HEK293 (cell line): ENCODE data around the gene NOL6.

Experiments used
- CTCF ChIA-PET: fragments of 350-600 bp; formaldehyde crosslinking; extraction: SDS; loops from one replicate; lab custom pipeline; 2021; ENCODE audit warnings: antibody characterized with exemption; lab: Yijun Ruan, JAX
- POLR2A ChIA-PET: fragments of 300-600 bp; formaldehyde crosslinking; extraction: SDS; loops from one replicate; lab custom pipeline; 2020; ENCODE audit warnings: antibody characterized with exemption, inconsistent platforms; lab: Yijun Ruan, JAX
- H3K27ac ChIP-seq: fragments of 200-500 bp; sonication (Bioruptor generic); 2 replicates; pipeline ENCODE4 v1.5.1; 2014; ENCODE audit warnings: low read depth, low read length, control low read depth, inconsistent platforms; ENCODE audit errors: extremely low read depth
- H3K36me3 ChIP-seq, 2 experiments: fragments of 200-500 bp in 1 of 2; sonication (Bioruptor generic) in 1 of 2; 1 replicate in 1 of 2; 2 replicates in 1 of 2; pipeline ENCODE4 v1.5.1; 2014 to 2017; ENCODE audit warnings: inconsistent platforms in 2 of 2, low read length in 2 of 2; ENCODE audit not compliant: control insufficient read depth in 2 of 2, insufficient read depth in 1 of 2
- H3K4me1 ChIP-seq: fragments of 200-500 bp; sonication (Bioruptor generic); 2 replicates; pipeline ENCODE4 v1.5.1; 2014; ENCODE audit warnings: mild to moderate bottlenecking, low read length, inconsistent platforms; ENCODE audit not compliant: control insufficient read depth, insufficient read depth
- H3K4me3 ChIP-seq: 2 replicates; pipeline ENCODE4 v1.5.1; 2011; ENCODE audit warnings: low read depth, mild to moderate bottlenecking, control low read depth, low read length, moderate library complexity
- H3K9me3 ChIP-seq: fragments of 200-500 bp; sonication (Bioruptor generic); 2 replicates; pipeline ENCODE4 v1.5.1; 2014; ENCODE audit warnings: low read depth, low read length, inconsistent platforms; ENCODE audit not compliant: control insufficient read depth, insufficient read depth
- BCL11B ChIP-seq: fragments of 450-650 bp; formaldehyde crosslinking; IDR thresholded peaks from 2 replicates; pipeline ENCODE4 v1.5.1; 2016; ENCODE audit warnings: low read depth, missing biosample characterization, missing genetic modification characterization
- SCRT1 ChIP-seq: fragments of 450-650 bp; formaldehyde crosslinking; IDR thresholded peaks from 2 replicates; pipeline ENCODE4 v1.5.1; 2016; ENCODE audit warnings: missing biosample characterization, missing genetic modification characterization, borderline replicate concordance
- SCRT2 ChIP-seq: fragments of 450-650 bp; formaldehyde crosslinking; IDR thresholded peaks from 2 replicates; pipeline ENCODE4 v1.5.1; 2016; ENCODE audit warnings: missing biosample characterization, missing genetic modification characterization
- ZBTB20 ChIP-seq: fragments of 450-650 bp; formaldehyde crosslinking; IDR thresholded peaks from 2 replicates; pipeline ENCODE4 v1.5.1; 2016; ENCODE audit warnings: missing biosample characterization, missing genetic modification characterization
- ZBTB21 ChIP-seq: fragments of 450-650 bp; formaldehyde crosslinking; IDR thresholded peaks from 2 replicates; pipeline ENCODE4 v1.5.1; 2017; ENCODE audit warnings: missing biosample characterization, missing genetic modification characterization
- ZBTB7A ChIP-seq: fragments of 450-650 bp; formaldehyde crosslinking; IDR thresholded peaks from 2 replicates; pipeline ENCODE4 v1.5.1; 2016; ENCODE audit warnings: low read depth, missing biosample characterization, missing genetic modification characterization
- ZFHX2 ChIP-seq: fragments of 450-650 bp; formaldehyde crosslinking; conservative IDR thresholded peaks from 2 replicates; pipeline ENCODE4 v1.5.1; 2016; ENCODE audit warnings: missing biosample characterization, missing genetic modification characterization
- ZFP3 ChIP-seq: fragments of 450-650 bp; formaldehyde crosslinking; IDR thresholded peaks from 2 replicates; pipeline ENCODE4 v1.5.1; 2016; ENCODE audit warnings: low read depth, missing biosample characterization, missing genetic modification characterization
- ZNF112 ChIP-seq: fragments of 450-650 bp; formaldehyde crosslinking; IDR thresholded peaks from 2 replicates; pipeline ENCODE4 v1.5.0; 2017; ENCODE audit warnings: missing biosample characterization, missing genetic modification characterization
- ZNF114 ChIP-seq: fragments of 450-650 bp; formaldehyde crosslinking; IDR thresholded peaks from 2 replicates; pipeline ENCODE4 v1.5.0; 2017; ENCODE audit warnings: missing biosample characterization, missing genetic modification characterization
- ZNF24 ChIP-seq: fragments of 450-650 bp; formaldehyde crosslinking; IDR thresholded peaks from 2 replicates; pipeline ENCODE4 v1.5.1; 2016; ENCODE audit warnings: missing biosample characterization, missing genetic modification characterization
- ZNF274 ChIP-seq, 2 experiments: fragments of 200-500 bp in 1 of 2; fragments of 450-650 bp in 1 of 2; sonication (Bioruptor generic) in 1 of 2; formaldehyde crosslinking in 1 of 2; IDR thresholded peaks; 2 replicates each; pipeline versions ENCODE4 v1.5.1 to v1.6.1; 2014 to 2016; ENCODE audit warnings: borderline replicate concordance in 1 of 2, inconsistent platforms in 1 of 2, low read length in 1 of 2, missing biosample characterization in 1 of 2, missing genetic modification characterization in 1 of 2
- ZNF391 ChIP-seq: fragments of 450-650 bp; formaldehyde crosslinking; IDR thresholded peaks from 2 replicates; pipeline ENCODE4 v1.5.1; 2016; ENCODE audit warnings: low read depth, missing biosample characterization, missing genetic modification characterization, borderline replicate concordance
- ZNF394 ChIP-seq: fragments of 450-650 bp; formaldehyde crosslinking; IDR thresholded peaks from 2 replicates; pipeline ENCODE4 v1.5.1; 2016; ENCODE audit warnings: missing biosample characterization, missing genetic modification characterization, mild to moderate bottlenecking, moderate library complexity, borderline replicate concordance
- ZNF548 ChIP-seq: fragments of 450-650 bp; formaldehyde crosslinking; IDR thresholded peaks from 2 replicates; pipeline ENCODE4 v1.5.1; 2016; ENCODE audit warnings: missing biosample characterization, missing genetic modification characterization
- ZNF658 ChIP-seq: fragments of 450-650 bp; formaldehyde crosslinking; IDR thresholded peaks from 2 replicates; pipeline ENCODE4; 2016; ENCODE audit warnings: missing biosample characterization, missing genetic modification characterization
- ZNF664 ChIP-seq: fragments of 450-650 bp; formaldehyde crosslinking; IDR thresholded peaks from 2 replicates; pipeline ENCODE4 v1.5.1; 2016; ENCODE audit warnings: missing biosample characterization, missing genetic modification characterization
- ZNF701 ChIP-seq: fragments of 450-650 bp; formaldehyde crosslinking; IDR thresholded peaks from 2 replicates; pipeline ENCODE4 v1.5.1; 2016; ENCODE audit warnings: missing biosample characterization, missing genetic modification characterization
- ZNF776 ChIP-seq: fragments of 450-650 bp; formaldehyde crosslinking; IDR thresholded peaks from 2 replicates; pipeline ENCODE4 v1.5.0; 2017; ENCODE audit warnings: missing biosample characterization, missing genetic modification characterization, borderline replicate concordance
- ZNF837 ChIP-seq: fragments of 450-650 bp; formaldehyde crosslinking; IDR thresholded peaks from 2 replicates; pipeline ENCODE4 v1.5.1; 2016; ENCODE audit warnings: missing biosample characterization, missing genetic modification characterization
- TF ChIP-seq, protein P1 (sequence below): fragments of 450-650 bp; formaldehyde crosslinking; IDR thresholded peaks from 2 replicates; pipeline ENCODE4 v1.5.1; 2016; ENCODE audit warnings: missing biosample characterization, missing genetic modification characterization
- TF ChIP-seq, protein P2 (sequence below): fragments of 450-650 bp; formaldehyde crosslinking; IDR thresholded peaks from 2 replicates; pipeline ENCODE4 v1.5.1; 2016; ENCODE audit warnings: missing biosample characterization, missing genetic modification characterization
- TF ChIP-seq, protein P3 (sequence below): fragments of 450-650 bp; formaldehyde crosslinking; IDR thresholded peaks from 2 replicates; pipeline ENCODE4 v1.5.1; 2016; ENCODE audit warnings: missing biosample characterization, missing genetic modification characterization, borderline replicate concordance
- TF ChIP-seq, protein P4 (sequence below): IDR thresholded peaks from 2 replicates; pipeline ENCODE4 v1.6.1; 2011; ENCODE audit warnings: mild to moderate bottlenecking, low read depth, low read length, borderline replicate concordance
- TF ChIP-seq, protein P5 (sequence below): fragments of 450-650 bp; formaldehyde crosslinking; IDR thresholded peaks from 2 replicates; pipeline ENCODE4 v1.5.1; 2016; ENCODE audit warnings: missing biosample characterization, missing genetic modification characterization

The NOL6 gene

DNA sequence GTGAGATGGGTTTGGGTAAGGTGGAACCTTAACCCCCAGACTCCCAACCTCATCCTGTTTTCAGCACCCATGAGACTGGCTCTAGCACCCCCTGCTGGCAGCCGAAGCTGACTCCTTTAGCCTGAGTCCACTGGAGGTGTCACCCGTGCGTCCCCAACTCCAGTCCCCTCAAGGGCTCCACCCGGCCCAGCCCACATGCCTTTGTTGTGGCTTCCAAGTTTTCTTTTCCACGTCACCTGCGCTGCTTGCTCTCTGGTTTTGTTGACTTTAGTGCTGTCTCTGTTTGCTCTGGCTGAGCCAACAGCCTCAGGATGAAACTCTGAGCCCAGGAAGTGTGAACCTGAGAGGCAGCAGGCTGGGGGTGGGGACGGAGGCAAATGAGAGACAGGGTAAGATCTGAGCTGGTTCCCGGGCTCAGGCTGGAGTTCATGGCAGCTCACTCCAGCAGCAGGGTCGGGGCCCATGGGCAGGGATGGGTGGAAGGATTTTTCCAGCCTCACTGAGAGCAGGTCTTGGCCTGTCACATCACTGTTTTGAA is 58.2 kb downstream of the NOL6 start (continued):
- no peak for TF ChIP-seq ZNF658 (tag by site-specific recombination)
- TF ChIP-seq ZNF274 (IDR thresholded peaks at IDR 0.05; ENCODE audit: low read length): no peak
- TF ChIP-seq ZNF274 (tag by site-specific recombination; IDR thresholded peaks at IDR 0.05; ENCODE audit: borderline replicate concordance): no peak
- no peak for TF ChIP-seq ZBTB21
- TF ChIP-seq ZNF391 (tag by site-specific recombination): no peak
- no peak for TF ChIP-seq ZNF548
- no peak for TF ChIP-seq ZNF394 (tag by site-specific recombination)
- TF ChIP-seq ZNF24 (tag by site-specific recombination): 0 out of 2 replicates have a peak, but pooled peaks have one; percentile 49
- no peak for TF ChIP-seq SCRT2 (tag by site-specific recombination)
- TF ChIP-seq, protein P1, sequence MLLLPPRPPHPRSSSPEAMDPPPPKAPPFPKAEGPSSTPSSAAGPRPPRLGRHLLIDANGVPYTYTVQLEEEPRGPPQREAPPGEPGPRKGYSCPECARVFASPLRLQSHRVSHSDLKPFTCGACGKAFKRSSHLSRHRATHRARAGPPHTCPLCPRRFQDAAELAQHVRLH (tag by site-specific recombination): no peak
- no peak for TF ChIP-seq SCRT1 (tag by site-specific recombination)
- TF ChIP-seq ZNF701 (tag by site-specific recombination): no peak
- no peak for TF ChIP-seq ZBTB7A (tag by site-specific recombination)
- TF ChIP-seq ZNF112: no peak
- no peak for TF ChIP-seq ZNF776 (tag by site-specific recombination)
- TF ChIP-seq, protein P2, sequence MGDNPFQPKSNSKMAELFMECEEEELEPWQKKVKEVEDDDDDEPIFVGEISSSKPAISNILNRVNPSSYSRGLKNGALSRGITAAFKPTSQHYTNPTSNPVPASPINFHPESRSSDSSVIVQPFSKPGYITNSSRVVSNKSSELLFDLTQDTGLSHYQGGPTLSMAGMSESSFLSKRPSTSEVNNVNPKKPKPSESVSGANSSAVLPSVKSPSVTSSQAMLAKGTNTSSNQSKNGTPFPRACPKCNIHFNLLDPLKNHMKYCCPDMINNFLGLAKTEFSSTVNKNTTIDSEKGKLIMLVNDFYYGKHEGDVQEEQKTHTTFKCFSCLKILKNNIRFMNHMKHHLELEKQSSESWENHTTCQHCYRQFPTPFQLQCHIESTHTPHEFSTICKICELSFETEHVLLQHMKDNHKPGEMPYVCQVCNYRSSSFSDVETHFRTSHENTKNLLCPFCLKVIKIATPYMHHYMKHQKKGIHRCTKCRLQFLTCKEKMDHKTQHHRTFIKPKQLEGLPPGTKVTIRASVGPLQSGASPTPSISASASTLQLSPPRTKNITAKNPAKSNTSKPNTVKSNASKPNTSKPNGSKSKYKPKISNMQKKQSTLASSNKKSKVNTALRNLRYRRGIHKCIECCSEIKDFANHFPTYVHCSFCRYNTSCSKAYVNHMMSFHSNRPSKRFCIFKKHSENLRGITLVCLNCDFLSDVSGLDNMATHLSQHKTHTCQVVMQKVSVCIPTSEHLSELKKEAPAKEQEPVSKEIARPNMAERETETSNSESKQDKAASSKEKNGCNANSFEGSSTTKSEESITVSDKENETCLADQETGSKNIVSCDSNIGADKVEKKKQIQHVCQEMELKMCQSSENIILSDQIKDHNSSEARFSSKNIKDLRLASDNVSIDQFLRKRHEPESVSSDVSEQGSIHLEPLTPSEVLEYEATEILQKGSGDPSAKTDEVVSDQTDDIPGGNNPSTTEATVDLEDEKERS (tag by site-specific recombination): no peak
- TF ChIP-seq, protein P3, sequence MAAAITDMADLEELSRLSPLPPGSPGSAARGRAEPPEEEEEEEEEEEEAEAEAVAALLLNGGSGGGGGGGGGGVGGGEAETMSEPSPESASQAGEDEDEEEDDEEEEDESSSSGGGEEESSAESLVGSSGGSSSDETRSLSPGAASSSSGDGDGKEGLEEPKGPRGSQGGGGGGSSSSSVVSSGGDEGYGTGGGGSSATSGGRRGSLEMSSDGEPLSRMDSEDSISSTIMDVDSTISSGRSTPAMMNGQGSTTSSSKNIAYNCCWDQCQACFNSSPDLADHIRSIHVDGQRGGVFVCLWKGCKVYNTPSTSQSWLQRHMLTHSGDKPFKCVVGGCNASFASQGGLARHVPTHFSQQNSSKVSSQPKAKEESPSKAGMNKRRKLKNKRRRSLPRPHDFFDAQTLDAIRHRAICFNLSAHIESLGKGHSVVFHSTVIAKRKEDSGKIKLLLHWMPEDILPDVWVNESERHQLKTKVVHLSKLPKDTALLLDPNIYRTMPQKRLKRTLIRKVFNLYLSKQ (tag by site-specific recombination): no peak
- TF ChIP-seq BCL11B: peak; percentile 84
- TF ChIP-seq, protein P4, sequence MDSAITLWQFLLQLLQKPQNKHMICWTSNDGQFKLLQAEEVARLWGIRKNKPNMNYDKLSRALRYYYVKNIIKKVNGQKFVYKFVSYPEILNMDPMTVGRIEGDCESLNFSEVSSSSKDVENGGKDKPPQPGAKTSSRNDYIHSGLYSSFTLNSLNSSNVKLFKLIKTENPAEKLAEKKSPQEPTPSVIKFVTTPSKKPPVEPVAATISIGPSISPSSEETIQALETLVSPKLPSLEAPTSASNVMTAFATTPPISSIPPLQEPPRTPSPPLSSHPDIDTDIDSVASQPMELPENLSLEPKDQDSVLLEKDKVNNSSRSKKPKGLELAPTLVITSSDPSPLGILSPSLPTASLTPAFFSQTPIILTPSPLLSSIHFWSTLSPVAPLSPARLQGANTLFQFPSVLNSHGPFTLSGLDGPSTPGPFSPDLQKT: no peak

DNA sequence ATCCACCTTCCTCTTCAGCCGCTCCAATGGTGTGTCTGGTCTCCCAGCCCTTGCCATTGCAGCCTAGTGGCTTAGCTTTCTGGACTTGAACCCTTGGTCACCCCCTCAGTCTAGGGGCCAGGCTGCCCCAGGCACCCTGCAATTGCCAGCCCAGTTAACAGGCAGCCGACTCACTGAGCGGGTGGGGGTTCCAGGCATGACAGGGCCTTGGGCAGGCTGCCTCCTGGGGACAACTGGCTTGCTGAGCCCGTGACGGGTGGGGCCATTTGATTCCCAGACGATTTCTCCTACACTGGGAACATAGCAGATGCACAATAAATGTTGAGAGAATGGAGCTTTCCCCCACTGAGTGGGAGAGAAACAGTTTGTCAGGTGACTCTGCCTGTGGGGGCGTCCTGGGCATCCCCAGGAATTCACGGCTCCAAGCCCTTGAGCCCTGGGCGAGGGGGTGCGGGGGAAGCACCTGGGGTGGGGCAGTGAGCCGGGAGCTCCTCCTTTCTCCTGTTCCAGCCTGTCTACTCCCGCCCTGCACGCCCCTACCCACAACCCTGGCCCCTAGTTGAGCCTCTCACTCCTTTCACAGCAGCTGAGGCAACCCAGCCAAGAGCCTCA is 58.7 kb downstream of the NOL6 start:
- Histone ChIP-seq H3K27ac (no peak overlapping the region), H3K4me1 (0 out of 2 replicates have a peak, but pooled peaks cover 3% of the 10 kb centered on the region), H3K9me3 (no peaks in the 10 kb centered on the region), H3K4me3 (no peak overlapping the region), H3K36me3 (no peaks in the 10 kb centered on the region)
- CTCF ChIA-PET: interaction anchor here (0.6 to 6.4 kb wide), 32 partner anchors 8 to 1034 kb away, joined by 3 to 51 read pairs (median 6); partner anchors contain the start of genes AQP3, AQP7 and NOL6
- TF ChIP-seq, protein P5, sequence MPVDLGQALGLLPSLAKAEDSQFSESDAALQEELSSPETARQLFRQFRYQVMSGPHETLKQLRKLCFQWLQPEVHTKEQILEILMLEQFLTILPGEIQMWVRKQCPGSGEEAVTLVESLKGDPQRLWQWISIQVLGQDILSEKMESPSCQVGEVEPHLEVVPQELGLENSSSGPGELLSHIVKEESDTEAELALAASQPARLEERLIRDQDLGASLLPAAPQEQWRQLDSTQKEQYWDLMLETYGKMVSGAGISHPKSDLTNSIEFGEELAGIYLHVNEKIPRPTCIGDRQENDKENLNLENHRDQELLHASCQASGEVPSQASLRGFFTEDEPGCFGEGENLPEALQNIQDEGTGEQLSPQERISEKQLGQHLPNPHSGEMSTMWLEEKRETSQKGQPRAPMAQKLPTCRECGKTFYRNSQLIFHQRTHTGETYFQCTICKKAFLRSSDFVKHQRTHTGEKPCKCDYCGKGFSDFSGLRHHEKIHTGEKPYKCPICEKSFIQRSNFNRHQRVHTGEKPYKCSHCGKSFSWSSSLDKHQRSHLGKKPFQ (tag by site-specific recombination): no peak
- TF ChIP-seq ZNF837 (tag by site-specific recombination): no peak
- no peak for TF ChIP-seq ZNF114
- peak; percentile 23; the same call in 1 of the 2 replicates for TF ChIP-seq ZFHX2 (tag by site-specific recombination)
- no peak for TF ChIP-seq ZFP3 (tag by site-specific recombination)
- peak; percentile 6; the same call in 1 of the 2 replicates for TF ChIP-seq ZBTB20 (tag by site-specific recombination)
- TF ChIP-seq ZNF664 (tag by site-specific recombination): 0 out of 2 replicates have a peak, but pooled peaks have one; percentile 12
- POLR2A ChIA-PET: interaction anchor here (0.9 to 1.2 kb wide), 4 partner anchors 23 to 59 kb away, joined by 3 to 5 read pairs (median 3); partner anchors contain the start of genes AQP3 and NOL6
